K562 (cell line): ENCODE measurements around the gene TRRAP. TPM values are rescaled to one million over a fixed set of nuclear protein-coding genes. Genes with fewer than 3 reads are reported as not detected.

Source experiments
- ATAC-seq: fragments of 200-7000 bp; cut with Tn5 transposase; 3 replicates; pipeline ENCODE4 v1.9.1; 2020; ENCODE audit warnings: moderate library complexity
- BruUV-seq: library from RNA; stranded (reverse); fragments of 400-500 nt; replicated peaks from 2 replicates; lab custom pipeline; 2021; lab: Mats Ljungman, UMichigan
- CTCF ChIA-PET: fragments of 300-600 bp; formaldehyde crosslinking; extraction: SDS; loops from one replicate; lab custom pipeline; 2021; ENCODE audit warnings: low intra/inter-chr PET ratio; lab: Yijun Ruan, JAX
- POLR2A ChIA-PET: fragments of 300-600, 350-650 bp; sonication (Branson Sonifier 250); formaldehyde crosslinking; extraction: SDS; loops from one replicate; lab custom pipeline; 2021; ENCODE audit warnings: antibody characterized with exemption, inconsistent platforms; lab: Yijun Ruan, JAX
- DNase-seq, 4 experiments: peaks; one replicate each; pipeline versions ENCODE4 v3.0.0 to v3.0.0-alpha.2; 2011 to 2018; ENCODE audit warnings: low spot score in 3 of 4, mixed read lengths in 3 of 4; ENCODE audit errors: extremely low read depth in 1 of 4
- FAIRE-seq: peaks from 2 replicates; lab custom pipeline; 2011; peaks lifted over from hg19 to GRCh38; lab: Jason Lieb, UNC
- H2AFZ ChIP-seq: 2 replicates; pipeline ENCODE4 v1.6.0; 2011; ENCODE audit warnings: low read depth, low read length, control low read depth, inconsistent platforms
- H3K27ac ChIP-seq: fragments of 200-600 bp; 3 replicates; pipeline ENCODE4 v1.8.0; 2011; ENCODE audit warnings: low read depth, mild to moderate bottlenecking, control low read depth, inconsistent platforms, low read length, moderate library complexity, mixed read lengths; ENCODE audit errors: extremely low read depth
- H3K27me3 ChIP-seq, 2 experiments: fragments of 300-600 bp in 1 of 2; 2 replicates in 1 of 2; 3 replicates in 1 of 2; pipeline versions ENCODE4 v1.6.0 to v1.8.0; 2011; ENCODE audit warnings: inconsistent platforms in 2 of 2, low read length in 2 of 2, mild to moderate bottlenecking in 1 of 2, mixed read lengths in 1 of 2, moderate library complexity in 1 of 2; ENCODE audit not compliant: control insufficient read depth in 2 of 2, insufficient read depth in 2 of 2
- H3K36me3 ChIP-seq: fragments of 300-600 bp; 3 replicates; pipeline ENCODE4 v1.8.0; 2011; ENCODE audit warnings: mild to moderate bottlenecking, low read length, inconsistent platforms; ENCODE audit not compliant: control insufficient read depth, insufficient read depth
- H3K4me1 ChIP-seq, 2 experiments: fragments of 200-600 bp in 1 of 2; replicated peaks in 1 of 2; 2 replicates in 1 of 2; 3 replicates in 1 of 2; pipeline versions ENCODE4 v1.5.1 to v1.8.0; 2011; ENCODE audit warnings: inconsistent platforms in 2 of 2, low read length in 2 of 2, mild to moderate bottlenecking in 1 of 2, mixed read lengths in 1 of 2, moderate library complexity in 1 of 2; ENCODE audit not compliant: control insufficient read depth in 2 of 2, insufficient read depth in 2 of 2
- H3K4me2 ChIP-seq: 2 replicates; pipeline ENCODE4 v1.6.1; 2011; ENCODE audit warnings: low read length, control low read depth, inconsistent platforms, mixed read lengths; ENCODE audit not compliant: insufficient read depth
- H3K4me3 ChIP-seq: fragments of 200-600 bp; sonication (generic), shearing (Covaris generic); 2 replicates; pipeline ENCODE4 v1.5.1; 2016; ENCODE audit warnings: control low read depth, inconsistent platforms
- H3K79me2 ChIP-seq: fragments of 200-600 bp; 3 replicates; pipeline ENCODE4 v1.8.0; 2011; ENCODE audit warnings: low read length, inconsistent platforms; ENCODE audit not compliant: control insufficient read depth, insufficient read depth
- H3K9ac ChIP-seq, 2 experiments: 2 replicates each; pipeline versions ENCODE4 v1.6.0 to v1.6.1; 2011; ENCODE audit warnings: low read depth in 2 of 2, low read length in 2 of 2, control low read depth in 1 of 2, inconsistent platforms in 1 of 2, mild to moderate bottlenecking in 1 of 2, mixed read lengths in 1 of 2; ENCODE audit not compliant: insufficient read depth in 1 of 2
- H3K9me1 ChIP-seq: one replicate; pipeline ENCODE4 v1.6.0; 2011; ENCODE audit warnings: inconsistent platforms, mild to moderate bottlenecking, low read length, moderate library complexity; ENCODE audit not compliant: control insufficient read depth, insufficient read depth
- H3K9me3 ChIP-seq: replicated peaks from 2 replicates; pipeline ENCODE4 v1.5.1; 2011; ENCODE audit warnings: low read depth, low read length, inconsistent platforms; ENCODE audit not compliant: control insufficient read depth, insufficient read depth
- H4K20me1 ChIP-seq: replicated peaks from 2 replicates; pipeline ENCODE4 v1.6.1; 2011; ENCODE audit warnings: low read length, inconsistent platforms, mixed read lengths; ENCODE audit not compliant: control insufficient read depth, insufficient read depth
- ARID3B ChIP-seq: fragments of 250-450 bp; sonication (Bioruptor Pico); IDR thresholded peaks from 2 replicates; pipeline ENCODE4 v1.4.0; 2020; ENCODE audit warnings: borderline replicate concordance
- ATF1 ChIP-seq, 2 experiments: fragments of 450-650 bp in 1 of 2; IDR thresholded peaks; 2 replicates each; pipeline ENCODE4 v1.6.1; 2016; ENCODE audit warnings: missing compliant biosample characterization in 1 of 2, missing genetic modification characterization in 1 of 2
- BRD9 ChIP-seq: fragments of 450-650 bp; IDR thresholded peaks from 2 replicates; pipeline ENCODE4 v1.6.1; 2018; ENCODE audit warnings: low read depth; ENCODE audit not compliant: partially characterized antibody
- EP300 ChIP-seq: IDR thresholded peaks from 2 replicates; pipeline ENCODE4 v1.6.1; 2012; ENCODE audit warnings: low read length, improper control_type of control experiment
- JUND ChIP-seq, 2 experiments: IDR thresholded peaks; 2 replicates in 1 of 2; 3 replicates in 1 of 2; pipeline ENCODE4 v1.6.1; 2011; ENCODE audit warnings: borderline replicate concordance in 2 of 2, low read depth in 2 of 2, low read length in 2 of 2, improper control_type of control experiment in 1 of 2, missing biosample characterization in 1 of 2, missing genetic modification characterization in 1 of 2, missing genetic modification reagents in 1 of 2
- KDM5B ChIP-seq: fragments of 200-600 bp; sonication (generic); IDR thresholded peaks from 2 replicates; pipeline ENCODE4 v1.6.1; 2012; ENCODE audit warnings: low read depth, mild to moderate bottlenecking, moderate library complexity, low read length, control low read depth, inconsistent platforms; ENCODE audit not compliant: insufficient replicate concordance
- MLX ChIP-seq, 2 experiments: fragments of 450-650 bp in 1 of 2; sonication (generic) in 1 of 2; formaldehyde crosslinking; conservative IDR thresholded peaks; 2 replicates each; pipeline versions ENCODE4 v1.4.0 to v1.8.1; 2020 to 2022; ENCODE audit warnings: mild to moderate bottlenecking in 1 of 2, missing genetic modification reagents in 1 of 2
- NFYB ChIP-seq: IDR thresholded peaks from 2 replicates; pipeline ENCODE4 v1.6.1; 2011; ENCODE audit warnings: mild to moderate bottlenecking, moderate library complexity; ENCODE audit not compliant: insufficient read length; ENCODE audit errors: extremely low read depth
- NR2F6 ChIP-seq: fragments of 450-650 bp; formaldehyde crosslinking; IDR thresholded peaks from 2 replicates; pipeline ENCODE4 v1.4.0; 2020; ENCODE audit warnings: mild to moderate bottlenecking
- PHTF2 ChIP-seq: fragments of 250-450 bp; sonication (Bioruptor Pico); IDR thresholded peaks from 2 replicates; pipeline ENCODE4 v1.5.0; 2021; ENCODE audit warnings: mild to moderate bottlenecking
- POLR2AphosphoS5 ChIP-seq: IDR thresholded peaks from 2 replicates; pipeline ENCODE4 v1.6.1; 2011; ENCODE audit warnings: mild to moderate bottlenecking, low read depth, low read length, moderate library complexity; ENCODE audit not compliant: control insufficient read depth, insufficient read depth
- SETDB1 ChIP-seq: IDR thresholded peaks from one replicate; pipeline ENCODE4 v1.6.1; 2012; ENCODE audit warnings: low read length, control low read depth, inconsistent platforms
- SIN3A ChIP-seq, 2 experiments: fragments of 150-350 bp in 1 of 2; IDR thresholded peaks; 2 replicates each; pipeline ENCODE4 v1.6.1; 2011 to 2016; ENCODE audit warnings: borderline replicate concordance in 2 of 2, low read depth in 2 of 2, low read length in 2 of 2, mild to moderate bottlenecking in 2 of 2, moderate library complexity in 2 of 2; ENCODE audit not compliant: control insufficient read depth in 1 of 2
- SMC3 ChIP-seq: conservative IDR thresholded peaks from 2 replicates; pipeline ENCODE4 v1.6.1; 2011; ENCODE audit warnings: low read depth, low read length, improper control_type of control experiment; ENCODE audit not compliant: insufficient read depth
- SP2 ChIP-seq: IDR thresholded peaks from 2 replicates; pipeline ENCODE4 v1.6.1; 2011; ENCODE audit warnings: mild to moderate bottlenecking, low read depth, low read length, moderate library complexity; ENCODE audit not compliant: poor library complexity, severe bottlenecking; ENCODE audit errors: extremely low read depth
- TGIF2 ChIP-seq: sonication (generic); formaldehyde crosslinking; IDR thresholded peaks from 2 replicates; pipeline ENCODE4 v1.8.1; 2022; ENCODE audit warnings: mild to moderate bottlenecking, missing genetic modification reagents, moderate library complexity
- WGBS: fragments of 100-300 bp; shearing (Covaris generic); methylation state at CpG from one replicate; pipeline ENCODE4 v1.1.6; 2016; ENCODE audit warnings: low coverage, mixed read lengths; ENCODE audit not compliant: insufficient coverage; ENCODE audit errors: missing lambda C conversion rate; 5-methylcytosine and 5-hydroxymethylcytosine counted together
- in situ Hi-C: fragments of 300-500 bp; cut with MboI; formaldehyde crosslinking; loops from 4 replicates; pipeline ENCODE4 v1.15.0; 2018; ENCODE audit warnings: inconsistent platforms, mixed read lengths
- intact Hi-C: fragments of 100-400 bp; cut with micrococcal nuclease; formaldehyde crosslinking; loops from 2 replicates; pipeline ENCODE4 v1.14.2; 2022
- polyA plus RNA-seq, 8 experiments: library from polyadenylated mRNA; depleted of rRNA in 4 of 8; stranded (reverse) in 5 of 8; unstranded in 3 of 8; fragments of >200 nt; fragmentation: Nextera tagmentation in 2 of 8; fragmentation: Illumina TruSeq in 1 of 8; extraction: Ambion mirVana in 2 of 8; extraction: Trizol in 1 of 8; gene quantifications; 2 replicates each; pipeline versions ENCODE4 v1.2.1 to v1.2.3, GENCODE V29; 2011 to 2014; ENCODE audit warnings: inconsistent platforms in 1 of 8, missing spikeins in 1 of 8
- total RNA-seq, 7 experiments: library from RNA; depleted of rRNA in 6 of 7; stranded (reverse); fragments of >200 nt in 6 of 7; fragmentation: Illumina TruSeq in 2 of 7; extraction: Trizol in 2 of 7; gene quantifications; 2 replicates each; pipeline versions ENCODE4 v1.2.1 to v1.2.3, GENCODE V29; 2011 to 2021; ENCODE audit warnings: low replicate concordance in 1 of 7

Gene TRRAP
- total and polyA plus RNA-seq, 9 of the 15 experiments (the other 6 are each of a cell fraction or from before 2014, with no cell fraction given) = 1.3 to 47.2 (median 9.7) TPM

GRCh38 chr7:98969386-98969785, 91.1 kb downstream of the TRRAP start:
- no peaks in the 10 kb centered on the region for H4K20me1 ChIP-seq
- intact Hi-C loops (no loop called here), in situ Hi-C loops (no loop called here)
- H3K27ac ChIP-seq = no peak overlapping the region
- 95% methylated on average over 10 of the region's 11 CpGs for WGBS
- DNase-seq (no peak), ATAC-seq (no peak), FAIRE-seq (no peak)
- H3K27me3 ChIP-seq = no peaks in the 10 kb centered on the region
- ChIA-PET POLR2A (no interaction called here), CTCF (no interaction called here)
- no peak overlapping the region for H3K4me3 ChIP-seq
- H3K9me1 ChIP-seq = no peaks in the 10 kb centered on the region
- peaks cover 97% of the 10 kb centered on the region for H3K36me3 ChIP-seq
- H3K79me2 ChIP-seq = no peaks in the 10 kb centered on the region
- H3K4me2 ChIP-seq = no peak overlapping the region
- BruUV-seq = no TSS peak
- no peaks in the 10 kb centered on the region for H3K9me3 ChIP-seq
- no peak overlapping the region; a peak in 1 of 4 replicates for H3K9ac ChIP-seq
- no peak overlapping the region for H2AFZ ChIP-seq
- no peaks in the 10 kb centered on the region for H3K4me1 ChIP-seq
- TF ChIP-seq ARID3B (CRISPR knock-in tag) = no peak
- no peak for TF ChIP-seq POLR2AphosphoS5
- no peak for TF ChIP-seq JUND (IDR thresholded peaks at IDR 0.05; ENCODE audit: borderline replicate concordance, low read depth, low read length)
- no peak for TF ChIP-seq JUND (tag; IDR thresholded peaks at IDR 0.05; ENCODE audit: borderline replicate concordance, low read depth, low read length)
- TF ChIP-seq SIN3A (IDR thresholded peaks at IDR 0.05; ENCODE audit: borderline replicate concordance in 2 of 2, control insufficient read depth in 1 of 2, low read depth in 2 of 2, low read length in 2 of 2) = no peak
- TF ChIP-seq BRD9 = no peak
- TF ChIP-seq NR2F6 = no peak
- no peak for TF ChIP-seq PHTF2 (CRISPR knock-in tag)
- no peak for TF ChIP-seq EP300
- TF ChIP-seq KDM5B = no peak
- no peak for TF ChIP-seq SP2
- no peak for TF ChIP-seq SMC3
- no peak for TF ChIP-seq TGIF2 (CRISPR knock-in tag)
- no peak for TF ChIP-seq NFYB
- TF ChIP-seq ATF1 (CRISPR knock-in tag; IDR thresholded peaks at IDR 0.05) = no peak
- TF ChIP-seq ATF1 (tag; IDR thresholded peaks at IDR 0.05) = no peak
- TF ChIP-seq MLX (CRISPR knock-in tag; conservative IDR thresholded peaks at IDR 0.05) = no peak
- TF ChIP-seq SETDB1 = no peak
- TF ChIP-seq, all 486 proteins: peak for 0
